RWPE2 (cell line): ENCODE measurements around the gene MMP14.

ENCODE experiments used
- ATAC-seq: fragments of 200-7000 bp; cut with Tn5 transposase; 3 replicates; pipeline ENCODE4 v1.9.1; 2021; ENCODE audit warnings: low read depth
- DNase-seq: peaks from one replicate; pipeline ENCODE4 v3.0.0-alpha.2; 2020; ENCODE audit warnings: low spot score
- H3K27ac ChIP-seq: fragments of 450-650 bp; 2 replicates; pipeline ENCODE4 v1.5.1; 2017; ENCODE audit warnings: mild to moderate bottlenecking; ENCODE audit not compliant: poor library complexity, severe bottlenecking
- H3K27me3 ChIP-seq: fragments of 250-450 bp; sonication (Bioruptor Pico); 2 replicates; pipeline ENCODE4 v1.5.1; 2021; ENCODE audit warnings: mild to moderate bottlenecking, moderate library complexity; ENCODE audit not compliant: insufficient read depth, poor library complexity, severe bottlenecking
- H3K36me3 ChIP-seq: fragments of 250-450 bp; sonication (Bioruptor Pico); 2 replicates; pipeline ENCODE4 v1.5.1; 2020; ENCODE audit warnings: low read depth, mild to moderate bottlenecking, moderate library complexity
- H3K4me1 ChIP-seq: fragments of 250-450 bp; sonication (Bioruptor Pico); 2 replicates; pipeline ENCODE4 v1.5.1; 2021; ENCODE audit warnings: mild to moderate bottlenecking, moderate library complexity; ENCODE audit not compliant: insufficient read depth, poor library complexity, severe bottlenecking
- H3K4me3 ChIP-seq: fragments of 250-450 bp; sonication (Bioruptor Pico); 2 replicates; pipeline ENCODE4 v1.5.1; 2021; ENCODE audit warnings: mild to moderate bottlenecking, moderate library complexity; ENCODE audit not compliant: severe bottlenecking
- H3K9me3 ChIP-seq: fragments of 250-450 bp; sonication (Bioruptor Pico); 2 replicates; pipeline ENCODE4 v1.5.1; 2021; ENCODE audit warnings: mild to moderate bottlenecking, moderate library complexity; ENCODE audit not compliant: severe bottlenecking
- CTCF ChIP-seq: fragments of 450-650 bp; IDR thresholded peaks from one replicate; pipeline ENCODE4 v1.5.1; 2017; ENCODE audit warnings: mild to moderate bottlenecking, moderate library complexity; ENCODE audit not compliant: poor library complexity, severe bottlenecking

Gene MMP14

GRCh38 chr14:22890416-22890815 is 54.0 kb downstream of the MMP14 start:
- Histone ChIP-seq H3K27me3 (no peaks in the 10 kb centered on the region), H3K4me3 (no peak overlapping the region), H3K4me1 (peaks cover 7% of the 10 kb centered on the region), H3K36me3 (no peaks in the 10 kb centered on the region), H3K9me3 (no peaks in the 10 kb centered on the region), H3K27ac (no peak overlapping the region)
- no peak for ATAC-seq
- no peak for DNase-seq
- TF ChIP-seq CTCF, result no peak

- no peaks in the 10 kb centered on the region for H3K27me3 ChIP-seq
- no peak for TF ChIP-seq CTCF
- H3K9me3 ChIP-seq, result no peaks in the 10 kb centered on the region
- ATAC-seq (no peak), DNase-seq (no peak)
- no peak overlapping the region for H3K4me3 ChIP-seq
- peaks cover 7% of the 10 kb centered on the region for H3K4me1 ChIP-seq
- no peaks in the 10 kb centered on the region for H3K36me3 ChIP-seq
- no peak overlapping the region for H3K27ac ChIP-seq
These were observed 56.1 kb downstream of the MMP14 start for GRCh38 chr14:22892488-22892887.

GRCh38 chr14:22893706-22894105 is 57.3 kb downstream of the MMP14 start:
- no peaks in the 10 kb centered on the region for H3K27me3 ChIP-seq
- no peaks in the 10 kb centered on the region for H3K36me3 ChIP-seq
- peaks cover 14% of the 10 kb centered on the region for H3K4me1 ChIP-seq
- H3K27ac ChIP-seq, result no peak overlapping the region
- no peaks in the 10 kb centered on the region for H3K9me3 ChIP-seq
- ATAC-seq (no peak), DNase-seq (no peak)
- no peak for TF ChIP-seq CTCF
- H3K4me3 ChIP-seq, result no peak overlapping the region

DNA sequence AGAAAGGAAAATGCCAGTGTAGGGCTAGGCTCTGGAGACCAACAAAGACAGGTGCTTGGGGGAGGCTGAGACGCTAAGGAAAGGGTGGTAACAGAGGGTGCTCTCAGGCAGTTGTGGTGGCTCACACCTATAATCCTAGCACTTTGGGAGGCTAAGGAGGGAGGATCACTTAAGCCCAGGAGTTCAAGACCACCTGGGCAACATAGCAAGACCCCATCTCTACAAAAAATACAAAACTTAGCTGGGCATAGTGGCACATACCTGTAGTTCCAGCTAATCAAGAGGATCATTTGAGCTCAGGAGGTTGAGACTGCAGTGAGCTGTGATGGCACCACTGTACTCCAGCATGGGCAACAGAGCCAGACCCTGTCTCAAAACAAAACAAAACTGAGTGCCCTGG is 59.0 kb downstream of the MMP14 start:
- TF ChIP-seq CTCF, result no peak
- peaks cover 2% of the 10 kb centered on the region for H3K36me3 ChIP-seq
- no peaks in the 10 kb centered on the region for H3K27me3 ChIP-seq
- ATAC-seq, result no peak
- H3K4me1 ChIP-seq, result peaks cover 12% of the 10 kb centered on the region
- no peak overlapping the region for H3K27ac ChIP-seq
- no peaks in the 10 kb centered on the region for H3K9me3 ChIP-seq
- no peak overlapping the region for H3K4me3 ChIP-seq
- no peak for DNase-seq

DNA sequence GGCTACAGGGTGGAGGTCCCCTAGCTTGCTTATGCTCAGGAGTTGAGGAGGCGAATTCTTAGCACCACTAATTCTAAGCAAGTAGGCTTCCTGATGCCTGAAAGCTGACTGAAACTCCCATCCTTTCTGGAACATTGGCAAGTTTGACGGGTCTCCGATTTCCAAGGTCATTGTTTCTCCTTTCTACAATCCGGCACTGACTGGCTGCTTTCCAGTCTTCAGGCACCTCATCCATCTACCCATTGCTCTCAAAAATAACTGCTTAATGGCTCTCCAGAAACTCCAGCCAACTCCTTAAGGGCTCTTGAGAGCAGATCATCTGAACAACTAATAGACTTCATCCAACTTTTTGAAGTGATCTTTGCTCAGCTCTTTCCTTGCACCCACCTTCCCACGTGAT is 60.0 kb downstream of the MMP14 start:
- DNase-seq, result no peak
- Histone ChIP-seq H3K4me3 (no peak overlapping the region), H3K36me3 (peaks cover 11% of the 10 kb centered on the region)

More for the DNA sequence above, 60.0 kb downstream of the MMP14 start:
- H3K27ac ChIP-seq, result no peak overlapping the region
- H3K9me3 ChIP-seq, result no peaks in the 10 kb centered on the region
- TF ChIP-seq CTCF, result no peak
- no peaks in the 10 kb centered on the region for H3K27me3 ChIP-seq
- peaks cover 12% of the 10 kb centered on the region for H3K4me1 ChIP-seq
- ATAC-seq, result no peak
